Germinal center (tissue), 1 donor: ENCODE results near the gene MCTS1.
"Not testable (repeated sequence)": the region's sequence is repeated elsewhere in the genome, so short reads cannot be mapped to it uniquely, and the experiment has no call there.

Experiments used
- DNase-seq: peaks from one replicate; pipeline ENCODE4 v3.0.0; 2012; ENCODE audit warnings: mixed read lengths, low spot score

MCTS1 gene, protein sequence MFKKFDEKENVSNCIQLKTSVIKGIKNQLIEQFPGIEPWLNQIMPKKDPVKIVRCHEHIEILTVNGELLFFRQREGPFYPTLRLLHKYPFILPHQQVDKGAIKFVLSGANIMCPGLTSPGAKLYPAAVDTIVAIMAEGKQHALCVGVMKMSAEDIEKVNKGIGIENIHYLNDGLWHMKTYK

DNA sequence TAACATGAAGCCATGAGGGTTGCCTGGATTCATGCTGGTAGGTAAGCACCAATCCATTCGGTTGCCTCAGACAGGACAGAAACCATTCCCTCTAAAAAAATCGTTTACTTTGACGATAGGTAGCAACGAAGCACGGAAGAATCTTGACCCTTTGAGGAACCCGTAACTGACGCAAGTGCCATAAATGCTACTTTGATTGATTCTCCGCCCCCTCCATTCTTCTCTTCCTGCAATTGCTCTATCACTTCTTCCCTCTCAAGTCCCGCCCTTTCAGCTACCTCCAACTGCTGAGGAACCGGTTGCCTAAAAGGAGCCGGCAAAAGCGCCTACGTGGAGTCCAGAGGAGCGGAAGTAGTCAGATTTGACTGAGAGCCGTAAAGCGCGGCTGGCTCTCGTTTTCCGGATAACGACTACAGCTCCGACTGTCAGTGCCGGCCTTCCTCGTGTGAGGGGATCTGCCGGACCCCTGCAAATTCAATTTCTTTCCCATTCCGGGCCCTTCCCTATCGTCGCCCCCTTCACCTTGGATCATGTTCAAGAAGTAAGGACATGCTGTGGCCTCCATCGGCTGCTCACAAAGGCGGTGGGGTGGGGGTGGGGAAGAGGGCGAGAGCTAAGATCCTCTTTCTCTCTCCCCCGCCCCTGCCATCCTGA is at the start of gene MCTS1:
Gene MCTS1, plus strand, starts transcription at position 395 of the 654 bp plus-strand sequence. Its CDS starts 136 bp downstream, at position 531.
- peak; percentile 71 for DNase-seq

DNA sequence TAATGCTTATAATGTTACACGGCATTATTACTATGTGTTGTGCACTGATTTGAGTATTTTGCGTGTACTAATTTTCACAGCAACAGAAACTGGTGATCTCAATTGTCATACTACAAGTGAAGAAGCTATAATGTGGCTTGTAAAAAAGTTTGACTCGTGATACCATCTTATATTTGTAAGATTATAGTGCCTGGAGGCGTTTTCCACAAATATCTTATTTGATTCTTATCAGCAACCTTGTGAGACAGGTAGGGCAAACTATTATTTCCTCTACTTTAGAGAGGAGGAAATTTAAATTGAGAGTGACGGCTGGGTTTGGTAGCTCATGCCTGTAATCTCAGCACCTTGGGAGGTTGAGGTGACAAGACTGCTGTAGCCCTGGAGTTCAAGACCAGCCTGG is 47.6 kb upstream of the MCTS1 start:
- DNase-seq = no peak

DNA sequence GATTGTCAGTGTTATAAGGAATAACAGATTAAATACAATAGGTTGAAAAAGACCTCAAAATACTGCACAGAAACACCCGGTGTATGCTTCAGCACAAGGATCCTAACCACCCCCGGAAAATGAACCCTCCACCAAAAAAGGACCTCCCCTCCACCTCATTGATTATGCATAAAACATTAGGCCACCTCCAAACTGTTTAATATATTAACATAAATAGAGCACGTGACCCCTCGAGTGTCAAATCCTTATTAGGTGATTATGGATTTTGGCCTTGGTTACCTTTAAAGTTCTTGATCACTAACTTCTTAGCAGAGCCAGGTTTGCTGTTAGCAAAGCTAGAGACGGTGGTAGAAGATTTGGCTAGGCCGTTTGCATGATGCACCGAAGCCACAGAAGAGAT is 44.1 kb upstream of the MCTS1 start:
- no peak for DNase-seq

DNA sequence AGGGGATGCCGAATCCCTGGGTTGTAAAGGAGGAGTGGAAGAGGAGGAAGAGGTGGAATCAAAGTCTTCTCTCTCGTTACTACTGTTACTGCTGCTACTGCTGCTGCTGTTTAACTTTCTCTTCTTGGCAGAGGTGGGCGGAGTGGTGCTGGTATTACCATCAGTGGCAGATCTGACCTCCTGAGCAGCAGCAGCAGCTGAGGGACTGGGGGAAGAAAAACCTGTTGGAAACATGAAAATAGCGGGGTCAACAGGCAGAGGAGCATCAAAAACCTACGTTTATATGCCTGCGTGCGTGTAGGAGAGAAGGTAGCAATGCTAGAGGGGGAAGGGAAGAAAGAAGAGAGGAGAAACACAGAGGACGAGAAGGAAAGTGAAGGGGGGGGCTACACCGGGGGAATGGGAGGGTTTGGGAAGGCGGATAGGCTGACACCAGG is 43.5 kb upstream of the MCTS1 start:
- DNase-seq = no peak

DNA sequence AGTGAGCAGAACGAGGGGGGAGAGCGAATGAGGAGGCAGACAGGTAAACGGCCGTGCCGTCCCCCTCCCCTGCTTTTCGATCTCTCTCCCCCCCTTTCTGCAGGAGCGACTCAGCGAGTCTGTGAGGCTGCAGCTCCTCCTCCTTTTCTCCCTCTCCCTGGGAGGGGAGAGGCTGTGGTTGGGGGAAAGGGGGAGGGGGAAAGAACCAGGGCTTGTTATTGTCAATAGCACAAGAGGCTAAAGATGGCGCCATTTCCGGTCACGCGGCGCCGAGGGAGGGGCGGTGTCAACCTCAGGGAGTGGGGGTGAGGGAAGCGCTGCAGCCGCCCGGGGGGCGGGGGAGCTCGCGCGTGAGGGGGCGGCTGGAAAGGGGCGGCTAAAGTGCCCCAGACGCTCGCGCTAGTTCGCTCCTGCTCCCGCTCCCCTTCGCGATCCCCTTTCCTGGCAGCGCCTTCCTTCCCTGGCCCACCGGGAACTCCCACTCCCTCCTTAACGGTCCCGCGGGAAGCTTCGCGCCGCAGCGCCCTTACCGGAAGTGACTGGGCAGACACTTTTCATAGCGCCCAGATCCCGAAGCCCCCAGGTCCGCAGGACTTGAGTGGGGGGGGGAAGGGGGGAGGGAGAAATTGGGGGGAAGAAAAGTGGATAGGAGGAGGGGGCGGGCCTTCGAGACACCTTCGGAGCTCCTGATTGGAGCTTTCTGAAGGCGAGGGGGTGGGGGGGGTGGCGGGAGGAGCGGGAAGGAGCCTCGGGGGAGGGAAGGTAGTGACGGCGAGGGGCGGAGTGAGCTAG is 42.9 kb upstream of the MCTS1 start, which contains the start of gene CUL4B:
Gene CUL4B, minus strand, starts transcription at position 121 of the 792 bp plus-strand sequence. CDS start 324 bp downstream, outside the sequence.
- DNase-seq = peak; percentile 83

DNA sequence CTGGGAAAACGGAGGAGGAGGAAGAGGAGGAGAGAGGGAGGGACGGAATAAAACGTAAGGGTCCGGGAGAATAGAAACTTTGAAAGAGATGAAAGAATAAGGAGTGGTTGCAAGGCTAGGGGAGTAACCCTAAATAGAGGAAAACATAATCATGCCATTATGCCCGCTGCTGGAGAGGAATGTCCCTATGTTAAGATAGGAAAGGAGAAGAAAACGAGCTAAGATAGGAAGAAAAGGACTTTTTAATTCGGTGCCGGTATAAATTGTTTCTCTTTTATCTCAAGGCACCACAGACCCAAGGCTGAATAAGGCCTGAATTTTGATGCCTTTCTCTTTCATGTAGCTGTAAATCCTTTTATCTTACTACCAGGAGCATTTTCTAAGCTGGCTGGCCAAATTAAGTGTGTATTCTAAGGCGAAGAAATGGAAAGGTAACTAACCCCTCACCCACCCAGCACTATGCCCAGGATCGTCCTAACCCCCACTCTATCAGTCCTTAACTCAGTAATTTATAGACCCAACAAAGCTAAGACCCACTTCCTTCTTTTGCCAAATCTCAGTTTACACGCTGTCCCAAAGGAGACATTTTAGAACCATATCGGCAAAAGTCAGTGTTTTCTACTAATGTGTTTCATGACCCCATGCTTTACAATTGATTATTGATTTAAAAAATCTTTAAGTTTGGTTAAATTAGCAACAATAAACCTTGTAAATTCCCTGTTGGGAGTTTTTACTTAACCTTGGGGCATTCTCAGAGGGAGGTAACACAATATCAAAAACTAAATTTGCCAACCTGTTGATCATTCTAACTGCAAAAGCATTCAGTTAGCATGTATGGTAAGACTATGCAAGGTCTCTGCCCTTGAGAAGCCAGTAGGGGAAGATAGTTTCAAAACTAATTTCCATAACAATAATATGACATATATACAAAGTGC is 42.0 kb upstream of the MCTS1 start:
- DNase-seq = peak; percentile 2

DNA sequence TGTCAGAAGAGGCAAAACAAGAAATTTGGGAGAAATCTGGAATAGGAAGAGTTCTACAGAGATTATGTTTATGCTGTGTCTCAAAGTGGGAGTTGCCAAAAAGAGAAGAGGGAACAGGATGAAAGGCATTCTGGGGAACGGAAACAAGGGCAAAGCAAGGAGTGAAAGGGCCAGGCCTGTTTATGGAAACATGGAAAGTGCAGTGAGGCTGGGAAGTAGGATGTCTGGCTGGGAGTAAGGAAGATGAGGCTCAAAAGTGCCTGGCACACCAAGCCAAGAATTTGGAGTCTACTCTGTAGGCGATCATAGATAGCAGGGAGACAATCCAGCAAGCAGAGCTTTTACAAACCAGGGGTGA is 41.4 kb upstream of the MCTS1 start:
- no peak for DNase-seq

DNA sequence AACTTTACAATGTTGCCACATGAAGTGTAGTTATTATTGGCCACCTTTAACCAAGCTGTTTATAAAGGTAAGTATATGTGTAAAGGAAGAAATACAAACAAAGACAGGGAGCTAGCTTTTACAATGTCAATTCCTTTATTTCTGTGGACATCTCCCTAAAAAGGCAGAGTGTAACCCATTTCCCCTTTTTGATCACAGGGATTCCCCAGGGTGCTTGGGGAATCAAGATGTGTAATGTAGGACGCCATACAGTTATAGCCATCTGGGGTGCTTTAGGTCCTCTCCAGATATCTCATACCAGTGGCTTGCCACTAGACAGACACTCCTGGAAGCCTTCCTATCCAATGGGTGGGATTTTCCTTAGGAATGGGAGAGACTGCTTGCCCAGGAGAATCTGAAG is 39.0 kb upstream of the MCTS1 start:
- no peak for DNase-seq

DNA sequence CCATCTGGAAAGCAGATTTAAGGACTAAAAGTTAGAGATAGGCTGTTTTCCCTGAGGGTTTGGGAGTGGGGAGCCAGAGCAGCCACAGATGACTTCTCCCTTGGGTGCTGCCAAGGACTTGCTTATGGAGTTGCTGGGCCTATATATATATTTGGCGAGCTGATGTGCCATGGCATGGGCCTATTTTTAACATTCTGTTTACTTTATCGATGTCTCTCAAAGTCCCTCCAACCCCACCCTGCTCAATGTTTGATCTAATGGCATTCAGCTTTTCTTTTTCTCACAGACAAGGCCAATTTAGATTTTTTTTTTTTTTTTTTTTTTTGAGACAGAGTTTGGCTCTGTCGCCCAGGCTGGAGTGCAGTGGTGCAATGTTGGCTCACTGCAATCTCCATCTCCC is 37.1 kb upstream of the MCTS1 start:
- no peak for DNase-seq

DNA sequence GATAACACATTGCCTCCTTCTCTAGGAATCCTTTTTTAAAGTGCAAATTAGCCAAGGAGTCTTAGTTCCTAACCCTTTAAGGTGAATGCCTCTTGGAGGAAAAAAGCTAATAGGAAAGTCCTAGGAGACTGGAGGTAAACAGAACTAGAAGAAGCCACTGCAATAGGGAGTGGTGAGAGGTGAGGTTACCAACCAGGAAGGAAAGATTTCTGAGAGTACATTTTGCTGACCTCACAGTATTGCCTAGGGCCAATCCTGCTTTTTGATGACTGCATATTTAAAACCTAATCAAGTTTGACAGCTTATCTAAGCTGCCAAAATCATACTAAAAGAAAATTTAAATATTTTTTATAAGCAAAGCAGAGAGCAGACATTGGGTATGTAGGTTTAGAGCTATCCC is 35.9 kb upstream of the MCTS1 start:
- DNase-seq = no peak

DNA sequence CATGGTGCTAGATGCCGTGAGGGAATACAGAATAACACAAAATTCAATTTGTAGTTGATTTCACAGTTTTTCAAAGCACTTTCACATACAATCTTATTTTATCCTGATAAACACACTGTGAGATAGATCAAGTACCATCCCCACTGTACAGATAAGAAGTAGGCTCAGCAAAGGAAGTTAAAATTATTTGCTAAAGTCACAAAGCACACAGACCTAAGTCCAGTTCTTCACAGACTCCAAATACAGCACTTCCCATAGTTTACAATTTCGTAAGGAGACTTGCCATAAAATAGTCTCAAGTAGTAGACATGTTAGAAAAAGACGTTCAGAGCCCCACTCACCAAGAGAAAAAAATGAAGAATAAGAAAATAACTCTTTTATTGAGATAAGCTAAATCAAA is 35.3 kb upstream of the MCTS1 start:
- DNase-seq = no peak

DNA sequence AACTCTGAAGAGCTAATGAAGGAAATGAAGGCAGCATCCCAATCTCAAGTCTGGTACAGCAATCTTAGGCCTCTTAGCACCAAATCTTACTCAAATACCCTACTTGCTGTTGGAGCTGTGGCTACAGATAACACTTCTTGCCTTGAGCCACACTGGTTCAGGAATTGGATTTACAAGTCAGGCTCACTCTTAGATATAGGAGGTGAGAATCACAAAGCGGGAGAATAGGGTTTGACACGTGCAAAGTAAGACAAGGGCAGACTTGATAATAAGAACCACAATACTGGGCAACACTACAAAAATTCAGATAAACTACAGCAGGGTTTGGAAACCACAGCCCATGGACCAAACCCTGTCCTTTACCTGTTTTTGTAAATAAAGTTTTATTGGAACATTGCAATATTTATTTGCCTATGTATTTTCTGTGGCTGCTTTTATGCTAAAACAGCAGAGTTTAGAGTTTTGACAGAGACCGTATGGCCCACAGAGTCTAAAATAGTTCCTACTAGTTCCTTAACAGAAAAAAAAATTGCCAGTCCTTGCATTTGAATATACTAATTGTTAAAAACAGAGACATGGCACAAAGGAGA is 33.8 kb upstream of the MCTS1 start:
- no peak for DNase-seq

DNA sequence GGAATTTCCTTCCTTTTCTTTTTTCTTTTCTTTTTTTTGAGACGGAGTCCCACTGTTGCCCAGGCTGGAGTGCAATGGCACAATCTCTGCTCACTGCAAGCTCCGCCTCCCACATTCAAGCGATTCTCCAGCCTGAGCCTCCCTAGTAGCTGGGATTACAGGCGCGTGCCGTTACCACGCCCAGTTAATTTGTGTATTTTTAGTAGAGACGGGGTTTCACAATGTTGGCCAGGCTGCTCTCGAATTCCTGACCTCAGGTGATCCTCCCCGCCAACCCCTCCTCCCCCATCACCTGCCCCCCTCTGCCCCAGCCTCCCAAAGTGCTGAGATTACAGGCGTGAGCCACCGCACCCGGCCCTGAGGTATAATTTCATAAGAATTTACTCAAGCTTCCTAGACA is 30.1 kb upstream of the MCTS1 start:
- DNase-seq = not testable (repeated sequence)

DNA sequence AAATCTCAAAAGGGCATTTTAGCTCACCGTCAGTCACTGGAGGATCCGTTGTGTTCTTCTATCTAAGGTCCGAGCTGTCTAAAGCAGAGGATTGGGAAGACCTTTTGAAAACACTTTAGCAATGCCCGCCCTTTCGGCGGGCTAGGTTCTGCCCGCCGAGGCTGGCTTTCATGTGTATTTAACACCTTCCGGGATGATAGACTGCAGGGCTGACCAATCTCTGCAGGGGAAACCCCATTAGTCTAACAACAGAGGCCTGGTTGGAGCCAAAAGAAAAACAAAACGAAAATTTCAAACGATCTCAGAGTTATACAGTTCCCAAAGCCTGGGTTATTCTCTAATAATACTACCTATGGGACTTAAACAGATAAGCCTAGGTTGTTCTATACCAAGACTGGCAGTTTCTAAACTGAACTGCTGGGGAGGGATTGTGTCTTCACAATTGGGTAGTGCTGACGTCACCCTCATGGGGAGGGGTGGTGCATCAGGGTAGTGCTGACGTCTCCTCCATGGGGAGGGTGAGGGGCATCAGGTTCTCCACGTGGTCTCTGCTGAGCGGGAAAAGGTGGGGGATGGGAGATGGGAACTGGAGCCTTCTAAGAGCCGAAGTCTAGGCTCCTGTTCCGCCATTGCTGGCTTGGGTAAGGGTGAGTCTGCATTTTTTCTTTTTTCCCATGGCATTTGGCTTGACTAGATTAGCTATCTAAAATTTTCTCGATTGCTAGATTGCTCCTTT is 28.4 kb upstream of the MCTS1 start:
- no peak for DNase-seq

DNA sequence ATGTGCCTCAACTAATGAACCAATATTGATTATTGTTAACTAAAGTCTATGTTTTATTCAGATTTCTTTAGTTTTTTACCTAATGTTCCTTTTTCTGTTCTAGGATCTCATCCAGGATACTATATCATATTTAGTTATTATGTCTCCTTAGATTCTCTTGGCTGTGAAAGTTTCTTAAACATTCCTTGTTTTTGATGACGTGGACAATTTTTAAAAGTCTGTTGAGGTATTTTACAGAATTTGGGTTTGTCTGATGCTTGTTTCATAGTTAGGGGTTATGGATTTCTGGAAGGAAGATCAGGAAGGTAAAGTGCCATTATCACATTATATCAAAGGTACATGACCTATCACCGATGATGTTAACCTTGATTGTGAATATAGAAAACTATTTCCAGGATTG is 18.2 kb upstream of the MCTS1 start:
- DNase-seq = no peak

DNA sequence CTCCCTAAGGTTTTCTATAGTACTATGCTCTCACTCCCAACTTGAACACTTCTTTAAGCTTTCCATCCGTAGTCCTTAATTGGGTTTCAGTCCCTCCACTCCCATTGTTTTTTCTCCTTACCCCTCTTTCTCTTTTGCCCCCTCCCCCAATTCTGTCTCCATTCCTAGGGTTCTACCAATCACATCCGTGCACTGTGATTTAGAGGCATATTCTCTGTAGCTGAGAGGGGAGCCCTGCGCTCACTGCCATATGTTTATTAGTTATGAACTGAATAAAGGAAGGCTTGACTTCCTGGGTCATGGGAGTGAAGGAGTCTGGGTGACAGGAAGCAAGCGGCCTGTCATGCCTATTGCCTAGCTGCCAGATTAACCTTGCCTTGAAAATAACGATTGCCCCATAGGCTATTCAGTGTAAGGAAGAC is 471 bp downstream of the MCTS1 start:
- DNase-seq = peak; percentile 35

DNA sequence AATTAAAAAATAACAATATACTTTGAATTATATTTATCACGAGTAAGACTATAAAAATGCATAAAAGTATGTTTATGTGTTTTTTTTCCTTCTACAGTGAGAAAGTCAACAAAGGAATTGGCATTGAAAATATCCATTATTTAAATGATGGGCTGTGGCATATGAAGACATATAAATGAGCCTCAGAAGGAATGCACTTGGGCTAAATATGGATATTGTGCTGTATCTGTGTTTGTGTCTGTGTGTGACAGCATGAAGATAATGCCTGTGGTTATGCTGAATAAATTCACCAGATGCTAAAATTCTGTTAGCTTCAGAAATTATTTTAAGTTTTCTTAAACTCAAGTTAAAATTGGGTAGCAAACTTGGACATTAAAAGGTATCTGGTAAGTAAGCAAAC is 8.2 kb downstream of the MCTS1 start:
- DNase-seq = no peak

DNA sequence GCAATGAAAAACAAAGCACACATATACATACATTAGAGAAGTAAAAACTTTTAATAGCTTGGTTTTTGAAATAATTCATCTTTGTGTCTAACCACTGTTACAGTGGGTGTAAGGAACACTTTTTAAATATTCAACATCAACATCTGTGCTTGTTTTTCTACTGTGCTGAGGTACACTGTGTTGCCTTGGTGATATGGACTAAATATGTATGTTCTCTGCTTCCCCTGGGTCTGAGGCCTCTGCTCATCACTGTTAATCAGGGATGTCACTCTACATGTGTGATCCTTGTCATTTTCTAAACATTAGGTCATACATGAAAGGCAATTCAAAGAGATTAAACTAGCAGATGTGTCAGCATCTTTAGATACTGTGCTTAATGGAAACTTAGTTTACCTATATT is 10.9 kb downstream of the MCTS1 start:
- DNase-seq = no peak

DNA sequence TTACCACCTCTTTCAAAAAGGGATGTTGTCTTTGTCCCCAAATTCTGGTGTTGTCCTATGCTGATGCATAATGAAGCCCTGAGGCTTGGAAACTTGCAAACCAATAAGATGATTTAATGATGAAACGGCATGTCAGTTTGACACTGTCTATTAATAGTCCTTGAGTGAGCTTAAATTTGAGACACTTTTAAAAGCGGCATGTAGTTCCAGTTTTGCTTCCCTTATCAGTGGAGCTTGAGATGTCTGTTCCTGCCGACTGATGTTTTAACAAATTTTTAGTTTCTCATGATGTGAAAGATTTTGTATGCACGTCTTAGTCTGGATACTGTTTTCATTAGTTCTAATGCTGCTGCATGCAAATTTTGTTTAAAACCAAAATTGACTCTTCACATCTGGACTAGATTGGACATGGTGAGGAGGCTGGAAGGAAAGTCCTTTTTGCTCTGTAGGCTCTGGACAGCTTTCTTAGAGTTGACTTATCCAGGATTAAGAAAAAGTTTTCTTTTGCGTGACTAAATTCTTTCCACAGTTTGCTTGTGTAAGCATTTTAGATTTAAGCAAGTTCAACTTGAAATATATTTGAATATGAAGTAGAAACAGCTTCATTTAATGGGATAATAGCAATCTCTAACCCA is 14.2 kb downstream of the MCTS1 start:
- peak; percentile 3 for DNase-seq

DNA sequence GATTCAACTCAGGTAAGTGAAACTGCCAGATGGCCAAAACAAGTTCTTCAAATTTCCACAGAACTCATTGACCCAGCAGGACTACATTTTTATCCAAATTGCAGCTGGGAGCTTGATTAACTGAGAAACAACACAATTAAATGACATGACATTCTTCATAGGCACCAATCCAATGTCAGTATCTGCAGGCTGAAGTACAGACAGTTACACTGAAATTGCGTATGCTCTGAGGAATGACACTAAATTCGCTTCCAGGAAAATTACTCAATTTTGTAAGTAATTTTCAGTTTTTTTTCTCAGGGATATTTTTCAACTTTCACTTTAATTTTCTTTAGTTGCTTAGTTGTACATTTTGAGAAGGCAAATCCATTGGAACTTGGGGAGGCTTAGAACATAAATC is 21.5 kb downstream of the MCTS1 start:
- DNase-seq = no peak
